ENCODE data around the gene HPD.

DNA sequence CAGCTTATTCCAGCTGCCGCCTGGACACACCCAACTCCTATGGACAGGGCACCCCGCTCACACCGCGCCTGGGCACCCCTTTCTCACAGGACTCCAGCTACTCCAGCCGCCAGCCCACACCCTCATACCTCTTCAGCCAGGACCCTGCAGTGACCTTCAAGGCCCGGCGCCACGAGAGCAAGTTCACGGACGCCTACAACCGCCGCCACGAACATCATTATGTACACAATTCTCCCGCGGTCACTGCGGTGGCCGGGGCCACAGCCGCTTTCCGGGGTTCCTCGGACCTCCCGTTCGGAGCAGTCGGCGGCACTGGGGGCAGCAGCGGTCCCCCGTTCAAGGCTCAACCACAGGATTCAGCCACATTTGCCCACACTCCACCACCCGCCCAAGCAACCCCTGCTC, 48.9 kb downstream of the HPD start:
- TF ChIP-seq, protein P1, sequence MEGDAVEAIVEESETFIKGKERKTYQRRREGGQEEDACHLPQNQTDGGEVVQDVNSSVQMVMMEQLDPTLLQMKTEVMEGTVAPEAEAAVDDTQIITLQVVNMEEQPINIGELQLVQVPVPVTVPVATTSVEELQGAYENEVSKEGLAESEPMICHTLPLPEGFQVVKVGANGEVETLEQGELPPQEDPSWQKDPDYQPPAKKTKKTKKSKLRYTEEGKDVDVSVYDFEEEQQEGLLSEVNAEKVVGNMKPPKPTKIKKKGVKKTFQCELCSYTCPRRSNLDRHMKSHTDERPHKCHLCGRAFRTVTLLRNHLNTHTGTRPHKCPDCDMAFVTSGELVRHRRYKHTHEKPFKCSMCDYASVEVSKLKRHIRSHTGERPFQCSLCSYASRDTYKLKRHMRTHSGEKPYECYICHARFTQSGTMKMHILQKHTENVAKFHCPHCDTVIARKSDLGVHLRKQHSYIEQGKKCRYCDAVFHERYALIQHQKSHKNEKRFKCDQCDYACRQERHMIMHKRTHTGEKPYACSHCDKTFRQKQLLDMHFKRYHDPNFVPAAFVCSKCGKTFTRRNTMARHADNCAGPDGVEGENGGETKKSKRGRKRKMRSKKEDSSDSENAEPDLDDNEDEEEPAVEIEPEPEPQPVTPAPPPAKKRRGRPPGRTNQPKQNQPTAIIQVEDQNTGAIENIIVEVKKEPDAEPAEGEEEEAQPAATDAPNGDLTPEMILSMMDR (IDR thresholded peaks at IDR 0.05), result no peak
- TF ChIP-seq POLR2A (IDR thresholded peaks at IDR 0.05), result no peak

Data from adrenal gland (tissue), 5 donors.